GOT3 (cell line): ENCODE results near the gene ITIH5.

ENCODE experiments used
- DNase-seq: peaks from one replicate; lab custom pipeline; 2025; ENCODE audit warnings: mixed read lengths; lab: John Stamatoyannopoulos, UW

ITIH5 gene

DNA sequence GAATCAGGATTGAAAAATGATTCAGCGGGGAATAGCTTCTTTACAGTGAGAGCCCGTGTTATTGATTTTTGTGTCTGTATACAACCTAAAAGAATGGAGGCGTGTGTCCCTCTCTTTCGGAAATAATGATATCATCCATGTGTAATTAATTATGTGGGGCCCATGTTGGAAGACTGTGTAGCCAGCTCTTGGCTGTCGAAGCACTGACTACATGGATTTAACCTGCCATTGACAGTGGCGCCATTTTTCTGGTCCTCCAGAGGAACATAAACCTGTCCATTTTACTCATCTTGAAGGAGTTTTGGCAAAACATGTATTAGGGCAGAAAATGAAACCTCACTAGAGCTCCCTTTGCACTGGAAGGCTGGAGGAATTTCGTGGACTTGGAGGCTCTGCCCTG, 119.6 kb downstream of the ITIH5 start:
- no peak for DNase-seq

DNA sequence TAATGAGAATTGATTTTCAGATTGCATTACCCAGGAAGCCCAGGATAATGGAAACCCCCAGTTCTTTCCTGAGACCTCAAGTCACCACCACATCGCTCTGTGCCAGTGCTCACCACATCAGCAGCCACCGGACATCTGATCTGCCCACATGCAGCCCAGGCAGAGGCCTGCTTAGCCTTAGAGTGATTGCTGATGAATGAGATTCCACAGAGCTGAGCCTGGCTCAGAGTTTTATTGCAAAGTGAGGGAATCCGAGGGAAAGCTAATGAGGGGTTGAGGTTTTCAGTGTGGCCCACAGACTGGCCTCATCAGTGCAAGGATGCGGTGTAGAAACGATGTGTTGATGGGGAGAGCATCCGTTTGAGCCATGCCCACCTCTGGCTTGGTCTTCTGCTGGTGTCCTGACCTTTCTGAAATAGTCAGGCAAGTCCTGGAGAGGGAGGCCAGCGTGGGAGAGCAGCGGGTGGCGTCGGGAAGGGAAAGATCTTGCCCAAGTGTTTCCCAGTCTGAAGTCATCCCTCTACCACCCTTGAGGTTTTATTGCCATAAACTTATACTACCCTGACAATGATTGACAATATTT, 120.3 kb downstream of the ITIH5 start:
- DNase-seq: no peak

DNA sequence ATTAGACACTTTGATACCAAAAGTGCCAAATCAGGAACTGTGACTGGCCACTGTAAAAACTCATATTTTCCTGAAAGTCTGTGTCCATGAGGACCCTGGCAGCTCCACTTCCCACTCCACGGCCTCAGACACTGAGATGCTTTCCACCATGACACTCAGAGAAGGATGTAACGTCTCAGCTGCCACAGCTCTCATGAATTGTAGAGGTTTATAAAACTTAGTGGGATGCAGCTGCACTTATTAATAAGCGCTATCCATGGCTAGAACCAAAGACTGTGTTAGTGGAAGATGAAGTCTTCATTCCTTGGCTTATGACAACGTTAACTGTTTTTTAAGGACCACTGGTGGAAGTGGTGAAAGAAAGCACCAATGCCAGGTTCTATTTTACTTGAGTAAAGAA, 121.0 kb downstream of the ITIH5 start:
- DNase-seq: no peak

GRCh38 chr10:7545261-7545660, 121.5 kb downstream of the ITIH5 start:
- no peak for DNase-seq

DNA sequence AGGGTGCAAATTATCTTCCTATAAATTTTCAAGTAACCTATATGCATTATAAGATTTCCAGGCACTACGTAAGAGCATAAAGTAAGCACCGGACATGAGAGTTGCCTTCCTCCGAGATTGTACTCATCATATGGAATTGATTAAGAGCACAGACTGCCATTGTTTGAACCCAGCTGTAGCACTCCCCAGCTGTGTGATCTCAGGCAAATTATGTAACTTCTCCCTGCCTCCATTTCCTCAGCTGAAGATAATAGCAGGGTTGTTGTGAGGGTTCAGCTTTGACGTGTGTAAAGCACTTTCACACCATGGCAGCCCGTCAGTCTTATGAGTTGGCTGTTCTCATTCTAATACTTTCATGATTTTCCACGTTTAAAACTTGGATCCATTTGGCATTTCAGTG, 122.6 kb downstream of the ITIH5 start:
- DNase-seq: no peak

GRCh38 chr10:7542189-7542914, 124.4 kb downstream of the ITIH5 start:
- DNase-seq: no peak

DNA sequence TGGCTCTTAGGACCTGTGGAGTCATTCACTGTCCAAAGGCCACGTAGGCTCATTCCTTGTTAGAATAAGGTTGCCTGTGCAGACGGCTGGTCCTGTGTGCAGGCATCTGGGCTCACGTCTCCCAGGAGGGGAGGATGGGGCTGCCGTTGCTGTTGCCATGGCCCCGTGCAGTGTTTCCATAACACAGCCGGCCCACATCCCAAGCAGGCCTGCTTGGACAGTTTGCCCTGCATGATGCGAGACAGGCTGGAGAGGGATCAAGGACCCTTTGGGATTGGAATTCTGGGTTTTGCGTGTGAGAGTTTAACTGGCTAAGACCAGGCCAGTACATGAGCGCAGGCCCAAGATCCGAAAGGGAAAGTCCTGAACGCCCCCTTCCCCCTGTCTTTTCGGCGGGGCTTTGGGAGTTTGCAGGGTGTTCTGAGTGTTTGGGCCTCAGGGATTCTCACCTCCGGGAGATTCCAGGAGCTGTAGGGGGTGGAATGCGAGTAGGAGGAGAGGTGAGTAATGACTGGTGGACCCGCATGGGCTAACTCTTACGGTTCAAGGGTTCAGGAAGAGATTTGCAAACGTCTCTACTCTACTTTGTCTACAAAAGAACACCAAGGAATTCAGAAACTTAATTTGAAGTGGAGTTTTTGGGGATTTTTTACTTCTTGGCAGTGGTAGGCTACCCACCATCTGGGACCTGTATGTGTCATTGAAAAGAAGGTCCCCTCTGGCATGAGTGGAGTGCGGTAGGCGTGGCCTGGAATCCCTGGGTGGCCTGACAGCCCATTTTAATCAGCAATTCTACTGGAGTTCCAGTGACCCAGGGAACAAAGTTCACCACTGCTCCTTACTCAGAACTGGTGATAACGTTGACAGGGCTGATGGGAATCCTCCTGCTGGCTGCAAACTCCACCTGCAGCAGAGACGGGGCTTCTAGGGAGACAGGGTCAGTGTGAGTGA, 125.4 kb downstream of the ITIH5 start:
- DNase-seq: no peak

DNA sequence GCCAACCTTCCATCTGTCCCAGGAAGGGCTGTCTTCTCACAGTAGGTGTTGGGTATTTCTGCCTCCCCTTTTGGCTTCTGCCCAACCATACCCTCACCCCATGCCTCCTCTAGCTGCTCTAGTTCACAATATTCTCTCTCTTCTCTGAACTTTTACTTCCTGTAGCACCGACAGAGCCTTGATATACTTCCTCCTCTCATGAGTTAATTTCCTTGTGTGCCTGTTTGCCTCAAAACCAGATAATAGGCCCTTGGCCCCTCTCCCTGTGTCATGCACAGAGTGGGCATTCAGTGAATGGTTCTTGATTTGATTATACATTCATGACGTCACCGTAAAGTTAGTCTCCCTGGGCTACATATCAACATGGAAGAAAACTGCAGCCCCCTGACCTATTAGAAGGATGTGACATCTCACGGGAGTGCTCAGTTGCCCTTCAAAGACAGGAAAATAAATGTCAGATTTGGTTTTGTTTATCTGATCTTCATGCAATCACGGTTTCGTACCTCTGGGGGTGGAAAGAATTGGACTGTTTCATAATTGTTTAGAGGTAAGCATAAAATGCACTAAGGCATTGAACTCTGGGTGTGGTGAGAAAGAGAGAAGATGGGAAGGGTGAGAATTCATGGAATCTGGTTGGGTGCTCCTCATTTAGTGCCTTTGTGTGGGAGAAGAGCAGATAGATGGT, 127.7 kb downstream of the ITIH5 start:
- DNase-seq: no peak

- no peak for DNase-seq
These were observed 129.6 kb downstream of the ITIH5 start for GRCh38 chr10:7537126-7537525.

DNA sequence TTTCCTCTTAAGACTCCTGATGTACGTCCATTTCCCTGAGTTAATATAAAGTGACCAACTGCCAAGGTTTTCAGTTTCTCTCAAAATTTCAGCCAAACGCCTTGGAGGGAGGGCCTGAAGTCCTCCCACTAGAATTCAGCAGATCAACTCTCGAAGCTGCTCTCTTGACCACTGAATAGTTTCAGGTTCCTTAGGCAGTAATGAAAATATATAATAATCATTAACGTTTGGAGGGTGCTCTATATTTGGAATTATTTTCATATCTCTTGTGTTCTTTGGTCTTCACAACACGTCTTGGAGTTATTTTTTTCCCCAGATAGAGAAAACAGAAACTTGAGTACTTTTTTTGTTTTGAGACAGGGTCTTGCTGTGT, 132.3 kb downstream of the ITIH5 start:
- no peak for DNase-seq

GRCh38 chr10:7533657-7534479, 132.9 kb downstream of the ITIH5 start:
- no peak for DNase-seq

DNA sequence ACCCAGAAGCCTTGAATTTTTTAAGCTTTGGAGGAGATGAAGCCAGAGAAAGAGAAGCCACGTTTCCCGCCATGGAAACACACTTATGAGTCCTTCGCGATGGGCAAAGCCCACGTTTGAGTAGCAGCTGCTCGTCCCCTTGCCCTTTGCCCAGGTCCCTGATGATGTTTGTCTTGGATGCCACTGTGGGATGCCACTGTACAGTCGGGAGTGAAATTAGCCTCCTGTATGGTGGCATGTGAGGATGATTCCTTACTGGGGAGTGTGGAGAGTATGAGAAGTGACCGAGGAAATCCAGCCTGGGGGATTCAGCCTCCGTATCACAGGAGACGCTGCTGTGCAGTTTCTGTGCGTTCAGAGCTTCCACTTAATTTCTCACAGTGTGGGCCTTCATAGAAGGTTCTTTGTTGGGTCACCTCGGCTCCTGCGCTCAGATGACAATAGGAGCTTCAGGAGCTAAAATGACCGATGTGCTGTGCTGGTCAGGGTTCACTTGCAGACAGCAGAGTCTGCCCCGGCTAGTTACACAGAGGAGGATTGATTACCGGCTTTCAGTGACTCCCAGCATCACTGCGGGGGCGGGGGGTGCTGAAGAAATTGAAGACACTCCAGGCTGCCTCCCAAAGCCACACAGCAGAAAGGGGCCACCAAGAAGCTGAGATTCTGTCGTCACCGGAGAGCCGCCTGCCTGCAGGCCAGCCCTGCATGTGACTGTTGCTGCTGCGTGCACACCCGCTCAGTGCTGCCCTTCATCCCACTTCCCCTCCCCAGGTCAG, 133.9 kb downstream of the ITIH5 start:
- DNase-seq: no peak

- no peak for DNase-seq
These were observed 137.1 kb downstream of the ITIH5 start for GRCh38 chr10:7529638-7530037.

GRCh38 chr10:7527468-7527867, 139.3 kb downstream of the ITIH5 start:
- DNase-seq: no peak

GRCh38 chr10:7526017-7526400, 140.8 kb downstream of the ITIH5 start:
- no peak for DNase-seq

- DNase-seq: no peak
These were observed 141.3 kb downstream of the ITIH5 start for GRCh38 chr10:7525314-7526016.

DNA sequence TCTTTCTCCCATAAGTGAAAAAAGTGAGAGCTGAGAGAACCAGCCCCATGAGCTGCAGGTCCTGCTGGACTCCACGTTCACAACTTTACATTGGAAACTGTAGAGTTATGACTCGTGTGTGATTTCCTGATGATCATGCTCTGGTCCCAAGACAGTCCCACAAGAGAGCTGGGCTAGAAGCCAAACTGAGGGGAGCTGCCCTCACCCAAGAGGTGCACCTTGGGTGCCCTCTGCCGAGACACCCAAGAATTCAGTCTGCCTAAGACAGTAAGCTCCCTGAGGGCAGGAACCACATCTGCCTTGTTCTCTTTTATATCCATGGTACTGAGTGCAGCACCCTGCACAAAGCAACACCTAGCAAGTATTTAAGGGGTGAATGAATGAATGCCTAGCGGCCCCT, 143.1 kb downstream of the ITIH5 start:
- no peak for DNase-seq

DNA sequence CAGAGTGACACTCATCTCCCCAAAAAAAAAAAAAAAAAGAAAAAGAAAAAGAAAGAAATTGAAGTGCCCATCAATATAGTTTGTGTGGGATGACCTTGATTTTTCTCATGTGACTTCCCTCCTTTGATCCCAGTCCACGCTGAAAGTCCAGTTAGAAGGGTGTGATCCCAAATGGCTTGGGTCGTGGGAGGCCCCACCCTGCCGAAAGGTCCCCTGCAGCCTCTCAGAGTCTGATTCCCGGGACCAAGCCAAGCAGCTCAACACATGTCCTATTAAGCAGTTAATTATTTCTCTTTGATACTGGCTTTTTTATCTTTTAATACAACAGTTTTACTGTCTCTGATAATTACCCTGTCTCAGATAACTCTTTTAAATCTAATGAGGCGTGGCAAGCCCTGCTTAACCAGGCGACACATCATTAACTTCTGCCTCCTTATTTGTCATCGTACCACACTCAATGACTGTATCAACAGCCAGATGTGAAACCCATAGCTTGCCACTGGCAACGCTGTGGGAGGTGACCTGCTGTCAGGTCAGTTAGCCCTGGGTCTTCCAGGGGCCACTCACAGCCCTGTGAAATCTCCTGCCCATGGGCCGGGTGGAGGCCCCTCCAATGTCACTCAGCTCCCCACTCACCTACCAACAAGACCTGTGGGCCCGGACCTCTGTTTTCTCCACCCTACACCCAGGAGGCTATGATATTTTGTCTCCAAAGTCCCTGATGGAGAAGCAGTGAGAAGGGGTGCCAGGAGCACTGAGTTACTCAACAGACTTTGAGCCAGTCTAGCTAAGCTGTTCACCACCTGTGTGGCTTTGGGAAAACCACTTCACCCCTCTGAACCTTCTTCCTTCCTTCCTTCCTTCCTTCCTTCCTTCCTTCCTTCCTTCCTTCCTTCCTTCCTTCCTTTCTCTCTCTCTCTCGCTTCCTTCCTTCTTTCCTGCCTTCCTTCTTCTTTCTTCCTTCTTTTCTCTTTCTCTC, 146.0 kb downstream of the ITIH5 start:
- no peak for DNase-seq

GRCh38 chr10:7519351-7519750, 147.4 kb downstream of the ITIH5 start:
- no peak for DNase-seq
